Panc1 (cell line): ENCODE measurements around the gene RASD1. TPM values are rescaled to one million over a fixed set of nuclear protein-coding genes. Genes with fewer than 3 reads are reported as not detected.

Experiments used
- ATAC-seq: fragments of 200-7000 bp; cut with Tn5 transposase; 2 replicates; pipeline ENCODE4 v1.9.1; 2020; ENCODE audit warnings: mild to moderate bottlenecking, moderate library complexity
- BruUV-seq: library from RNA; stranded (reverse); fragments of 400-500 nt; replicated peaks from 2 replicates; lab custom pipeline; 2021; lab: Mats Ljungman, UMichigan
- CTCF ChIA-PET: fragments of 300-600 bp; sonication (Branson Sonifier 250); formaldehyde crosslinking; loops from one replicate; lab custom pipeline; 2022; ENCODE audit warnings: antibody characterized with exemption; lab: Charles Lee
- POLR2A ChIA-PET: fragments of 300-600 bp; sonication (Branson Sonifier 250); formaldehyde crosslinking; loops from one replicate; lab custom pipeline; 2022; ENCODE audit warnings: antibody characterized with exemption; lab: Charles Lee
- DNase-seq: peaks from one replicate; pipeline ENCODE4 v3.0.0-alpha.2; 2010; ENCODE audit warnings: low read depth, low spot score
- H3K27ac ChIP-seq: 2 replicates; pipeline ENCODE4 v1.5.1; 2011; ENCODE audit warnings: mild to moderate bottlenecking, low read length, inconsistent platforms
- H3K27me3 ChIP-seq: fragments of 200-500 bp; sonication (Bioruptor generic); 2 replicates; pipeline ENCODE4 v1.6.0; 2014; ENCODE audit warnings: low read length, inconsistent platforms; ENCODE audit not compliant: control insufficient read depth, insufficient read depth
- H3K36me3 ChIP-seq: fragments of 200-500 bp; sonication (Bioruptor generic); 2 replicates; pipeline ENCODE4 v1.5.1; 2014; ENCODE audit warnings: inconsistent platforms, mild to moderate bottlenecking, low read length, moderate library complexity; ENCODE audit not compliant: control insufficient read depth, insufficient read depth
- H3K4me1 ChIP-seq: 2 replicates; pipeline ENCODE4 v1.5.1; 2011; ENCODE audit warnings: inconsistent platforms, mild to moderate bottlenecking, low read length, moderate library complexity; ENCODE audit not compliant: control insufficient read depth, insufficient read depth
- H3K4me3 ChIP-seq, 2 experiments: 2 replicates each; pipeline ENCODE4 v1.5.1; 2011 to 2012; ENCODE audit warnings: low read depth in 2 of 2, low read length in 2 of 2, mild to moderate bottlenecking in 2 of 2, inconsistent platforms in 1 of 2, moderate library complexity in 1 of 2
- H3K9me3 ChIP-seq: fragments of 200-500 bp; sonication (Bioruptor generic); 2 replicates; pipeline ENCODE4 v1.5.1; 2014; ENCODE audit warnings: low read depth, mild to moderate bottlenecking, inconsistent platforms, low read length, moderate library complexity; ENCODE audit not compliant: control insufficient read depth, insufficient read depth
- CTCF ChIP-seq: fragments of 450-650 bp; IDR thresholded peaks from 2 replicates; pipeline ENCODE4 v1.5.1; 2017; ENCODE audit warnings: mild to moderate bottlenecking
- POLR2AphosphoS5 ChIP-seq: IDR thresholded peaks from 2 replicates; pipeline ENCODE4 v1.6.1; 2012; ENCODE audit warnings: mild to moderate bottlenecking, low read depth, low read length, moderate library complexity
- REST ChIP-seq, 2 experiments: IDR thresholded peaks; 2 replicates each; pipeline ENCODE4 v1.6.1; 2011 to 2012; ENCODE audit warnings: low read depth in 2 of 2, control low read depth in 1 of 2, low read length in 1 of 2, mild to moderate bottlenecking in 1 of 2, moderate library complexity in 1 of 2; ENCODE audit not compliant: insufficient read depth in 1 of 2
- SIN3A ChIP-seq: IDR thresholded peaks from 2 replicates; pipeline ENCODE4 v1.6.1; 2012; ENCODE audit warnings: low read depth, mild to moderate bottlenecking, low read length, moderate library complexity, borderline replicate concordance; ENCODE audit not compliant: insufficient read depth
- TCF7L2 ChIP-seq: IDR thresholded peaks from 2 replicates; pipeline ENCODE4 v1.6.1; 2011; ENCODE audit warnings: mild to moderate bottlenecking, low read depth, low read length, inconsistent platforms
- in situ Hi-C: cut with HindIII; loops from 2 replicates; pipeline ENCODE4 v1.10.0; 2016; ENCODE audit warnings: low sequenced_read_pairs, low pct_unique_long_range_greater_than_20kb
- intact Hi-C: fragments of 100-400 bp; cut with micrococcal nuclease; formaldehyde crosslinking; loops from one replicate; pipeline ENCODE4 v1.10.0; 2022; ENCODE audit not compliant: unreplicated experiment
- total RNA-seq: library from RNA; stranded (reverse); gene quantifications from one replicate; pipeline ENCODE4 v1.2.1, GENCODE V29; 2021; ENCODE audit not compliant: unreplicated experiment

Gene RASD1
- total RNA-seq, 1 experiment from 2014 or later: 1.7 TPM

- Histone ChIP-seq H3K27me3 (no peaks in the 10 kb centered on the region), H3K4me3 (no peak overlapping the region), H3K36me3 (no peaks in the 10 kb centered on the region), H3K4me1 (no peaks in the 10 kb centered on the region), H3K9me3 (no peaks in the 10 kb centered on the region), H3K27ac (no peak overlapping the region)
- ChIA-PET POLR2A (no interaction called here), CTCF (no interaction called here)
- ATAC-seq: peak; percentile 45; the same call in 1 of the 2 replicates
- intact Hi-C loops: no loop called here
- TF ChIP-seq SIN3A: no peak
- TF ChIP-seq TCF7L2: no peak
- TF ChIP-seq REST (IDR thresholded peaks at IDR 0.05; ENCODE audit: insufficient read depth in 1 of 2, low read depth in 2 of 2, low read length in 1 of 2): no peak
- TF ChIP-seq POLR2AphosphoS5: no peak
- no peak for TF ChIP-seq CTCF
- no TSS peak for BruUV-seq
- in situ Hi-C loops: no loop called here
- DNase-seq: no peak
These were observed 32.8 kb upstream of the RASD1 start for GRCh38 chr17:17528696-17529652.

- TF ChIP-seq SIN3A (no peak), POLR2AphosphoS5 (no peak), TCF7L2 (no peak), CTCF (no peak), REST (IDR thresholded peaks at IDR 0.05; ENCODE audit: insufficient read depth in 1 of 2, low read depth in 2 of 2, low read length in 1 of 2) (no peak)
- intact Hi-C loops (no loop called here), in situ Hi-C loops (no loop called here)
- Histone ChIP-seq H3K27ac (no peak overlapping the region), H3K4me1 (no peaks in the 10 kb centered on the region; the same call in 1 of the 2 replicates), H3K9me3 (no peaks in the 10 kb centered on the region), H3K36me3 (no peaks in the 10 kb centered on the region), H3K4me3 (no peak overlapping the region), H3K27me3 (no peaks in the 10 kb centered on the region)
- DNase-seq (no peak), ATAC-seq (no peak)
- ChIA-PET CTCF (interaction anchor here (0.6 kb wide), 1 partner anchor 32 kb away, joined by 4 read pairs; no protein-coding TSS in a partner anchor), POLR2A (no interaction called here)
- BruUV-seq: no TSS peak
These were observed 31.8 kb upstream of the RASD1 start for GRCh38 chr17:17527956-17528500.
